Measurements from ENCODE around the gene ARHGAP19. TPM values are rescaled to one million over a fixed set of nuclear protein-coding genes. Genes with fewer than 3 reads are reported as not detected.

The ARHGAP19 gene
- total and polyA plus RNA-seq, 2 of the 8 experiments (the other 6 are each of a cell fraction or from before 2014, with no cell fraction given): 13.3 to 32.1 TPM

GRCh38 chr10:97319671-97320479 is 27.4 kb upstream of the ARHGAP19 start:
- Histone ChIP-seq H3K56ac (replicated peaks; ENCODE audit: insufficient read length, low read depth, low read length) (no peak overlapping the region), H3K23me2 (ENCODE audit: low read depth, low read length) (peaks cover 19% of the 10 kb centered on the region), H3K23ac (ENCODE audit: insufficient read length) (no peak overlapping the region), H4K20me1 (replicated peaks in 1 of 2; ENCODE audit: control insufficient read depth in 1 of 2, insufficient read depth in 2 of 2, low read length in 2 of 2) (no peaks in the 10 kb centered on the region), H3K4me1 (replicated peaks in 1 of 4; ENCODE audit: control insufficient read depth in 3 of 4, insufficient read depth in 4 of 4, low read length in 3 of 4) (peaks cover 0 to 15% (median 12%) of the 10 kb centered on the region in 4 experiments; a peak in 6 of 7 replicates), H3K14ac (ENCODE audit: insufficient read length) (no peak overlapping the region), H3K79me1 (ENCODE audit: low read depth, low read length) (no peaks in the 10 kb centered on the region), H3K36me3 (ENCODE audit: control insufficient read depth in 2 of 4, insufficient read depth in 4 of 4, low read length in 3 of 4) (no peaks in the 10 kb centered on the region), H3K27ac (ENCODE audit: low read depth, low read length) (no peak overlapping the region; the same call in 1 of the 2 replicates), H2AFZ (ENCODE audit: low read length) (no peak overlapping the region; the same call in 1 of the 2 replicates), H4K8ac (ENCODE audit: extremely low read depth, insufficient read depth, low read length) (peak overlapping the region; percentile 80; the same call in 1 of the 2 replicates), H3K4me3 (ENCODE audit: extremely low read depth in 1 of 4, insufficient read depth in 2 of 4, low read depth in 3 of 4, low read length in 4 of 4) (peak overlapping the region; percentile 45 to 79 (median 70)), H3K9me3 (ENCODE audit: insufficient read depth in 2 of 2, low read depth in 1 of 2, low read length in 1 of 2) (no peaks in the 10 kb centered on the region), H3K9ac (replicated peaks in 1 of 4; ENCODE audit: extremely low read depth in 1 of 4, low read depth in 3 of 4, low read length in 3 of 4) (peak overlapping the region; percentile 51 to 99 (median 91); a peak in 5 of 7 replicates), H2BK15ac (ENCODE audit: low read length) (no peak overlapping the region; the same call in 1 of the 2 replicates), H3K4ac (replicated peaks; ENCODE audit: insufficient read length, low read depth, low read length) (no peak overlapping the region), H2BK5ac (ENCODE audit: low read depth, low read length) (peak overlapping the region; percentile 48; the same call in 1 of the 2 replicates), H2BK120ac (replicated peaks; ENCODE audit: low read depth, low read length) (no peak overlapping the region), H4K5ac (ENCODE audit: insufficient read length, low read depth, low read length) (no peak overlapping the region), H2BK12ac (ENCODE audit: low read depth, low read length) (peak overlapping the region; percentile 88), H3K18ac (ENCODE audit: extremely low read depth, low read length) (peak overlapping the region; percentile 71), H3K79me2 (ENCODE audit: control insufficient read depth in 1 of 2, insufficient read depth in 2 of 2, low read length in 2 of 2) (no peaks in the 10 kb centered on the region), H3K4me2 (ENCODE audit: insufficient read depth in 1 of 2, low read depth in 2 of 2, low read length in 2 of 2) (peak overlapping the region; percentile 87 to 97), H3K27me3 (replicated peaks in 1 of 4; ENCODE audit: control insufficient read depth in 3 of 4, extremely low read depth in 1 of 4, insufficient read depth in 3 of 4, low read length in 3 of 4) (peaks cover 6 to 23% (median 20%) of the 10 kb centered on the region in 4 experiments), H2BK20ac (ENCODE audit: low read length) (no peak overlapping the region), H4K91ac (replicated peaks; ENCODE audit: insufficient read length, low read length) (no peak overlapping the region), H2AK5ac (ENCODE audit: low read depth, low read length) (no peak overlapping the region)
- FAIRE-seq (no peak), DNase-seq (ENCODE audit: low read depth in 1 of 2, low spot score in 2 of 2) (peak; percentile 36 to 82)
- ChIA-PET CTCF (ENCODE audit: partially characterized antibody) (interaction anchor here (0.7 to 2.5 kb wide), 7 partner anchors 13 to 41 kb away, joined by 3 to 28 read pairs (median 3); no protein-coding TSS in a partner anchor), POLR2A (ENCODE audit: partially characterized antibody) (interaction anchor here (0.7 to 3.4 kb wide), 12 partner anchors 9 to 107 kb away, joined by 3 to 61 read pairs (median 6); partner anchors contain the start of genes ARHGAP19 and FRAT2)
- WGBS, 2 experiments (ENCODE audit: extremely low coverage in 1 of 2, insufficient coverage in 1 of 2, insufficient read length in 1 of 2, insufficient replicate concordance in 2 of 2, low coverage in 1 of 2, low lambda C conversion rate in 2 of 2, missing lambda C conversion rate in 1 of 2): 1% methylated on average over 56 of the region's 83 CpGs; no CpG with 5 or more reads in 1 of the 2 experiments
- TF ChIP-seq KDM4A (IDR thresholded peaks at IDR 0.05; ENCODE audit: low read depth, low read length, severe bottlenecking) (peak; percentile 79), TBP (IDR thresholded peaks at IDR 0.05; ENCODE audit: low read depth, low read length) (0 out of 2 replicates have a peak, but pooled peaks have one; percentile 29), EZH2 (IDR thresholded peaks at IDR 0.05; ENCODE audit: low read depth, low read length, severe bottlenecking) (peak; percentile 54), CHD2 (IDR thresholded peaks at IDR 0.05; ENCODE audit: low read length) (no peak), SP1 (IDR thresholded peaks at IDR 0.05; ENCODE audit: low read depth, low read length) (no peak), CTCF (IDR thresholded peaks at IDR 0.05; ENCODE audit: control extremely low read depth in 1 of 3, insufficient read depth in 1 of 3, low read depth in 1 of 3, low read length in 3 of 3) (peak; percentile 14 to 30 (median 17); a peak in 3 of 4 replicates), MAX (IDR thresholded peaks at IDR 0.05) (0 out of 2 replicates have a peak, but pooled peaks have one; percentile 31)
